Measurements from ENCODE around the gene SSBP1.
"Not testable (repeated sequence)": the region's sequence is repeated elsewhere in the genome, so short reads cannot be mapped to it uniquely, and the experiment has no call there.

Gene SSBP1

GRCh38 chr7:141770083-141770583 lies 32.0 kb downstream of the SSBP1 start:
- DNase-seq (ENCODE audit: low read depth): not testable (repeated sequence)

GRCh38 chr7:141776374-141776773 lies 38.2 kb downstream of the SSBP1 start, which contains the start of gene TAS2R4:
Gene TAS2R4 (plus strand): TSS chr7:141776674. CDS start chr7:141778489, 1,815 bp downstream.
- DNase-seq (ENCODE audit: low read depth): no peak

GRCh38 chr7:141785706-141786552 lies 47.8 kb downstream of the SSBP1 start:
- peak; percentile 51 for DNase-seq (ENCODE audit: low read depth)

- DNase-seq (ENCODE audit: low read depth): no peak
These were observed 50.1 kb downstream of the SSBP1 start for GRCh38 chr7:141788296-141788695.

- DNase-seq (ENCODE audit: low read depth): no peak
These were observed 51.8 kb downstream of the SSBP1 start, which contains the start of gene TAS2R5 for GRCh38 chr7:141789917-141790316. Gene TAS2R5 (plus strand): TSS chr7:141790217. CDS start chr7:141790362, 145 bp downstream.

GRCh38 chr7:141792526-141792925 lies 54.4 kb downstream of the SSBP1 start:
- no peak for DNase-seq (ENCODE audit: low read depth)
